ENCODE measurements around the gene HEXA.

The HEXA gene

DNA sequence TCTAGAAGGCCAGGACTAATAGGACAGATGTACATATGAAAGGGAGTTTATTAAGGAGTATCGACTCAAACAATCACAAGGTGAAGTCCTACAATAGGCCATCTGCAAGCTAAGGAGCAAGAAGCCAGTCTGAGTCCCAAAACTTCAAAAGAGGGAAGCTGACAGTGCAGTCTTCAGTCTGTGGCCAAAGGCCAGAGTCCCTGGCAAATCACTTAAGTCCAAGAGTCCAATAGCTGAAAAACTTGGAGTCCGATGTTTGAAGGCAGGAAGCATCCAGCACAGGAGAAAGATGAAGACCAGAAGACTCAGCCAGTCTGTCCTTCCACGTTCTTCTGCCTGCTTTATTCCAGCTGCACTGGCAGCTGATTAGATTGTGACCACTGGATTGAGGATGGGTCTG, 44.8 kb downstream of the HEXA start:
- Histone ChIP-seq H3K9ac (ENCODE audit: low read depth, low read length, poor library complexity) (no peak overlapping the region), H2BK5ac (ENCODE audit: low read length) (no peak overlapping the region), H4K91ac (ENCODE audit: low read depth, low read length, poor library complexity) (no peak overlapping the region), H3K4ac (ENCODE audit: low read length) (no peak overlapping the region), H3K4me2 (ENCODE audit: insufficient read depth, low read length, poor library complexity, severe bottlenecking) (no peak overlapping the region), H3K27me3 (ENCODE audit: control insufficient read depth in 3 of 3, insufficient read depth in 3 of 3, low read depth in 1 of 3, low read length in 3 of 3) (no peaks in the 10 kb centered on the region), H3K79me1 (ENCODE audit: low read depth, low read length) (no peaks in the 10 kb centered on the region), H3K9me3 (replicated peaks in 1 of 2; ENCODE audit: control insufficient read depth in 2 of 2, insufficient read depth in 1 of 2, low read depth in 1 of 2, low read length in 2 of 2) (no peaks in the 10 kb centered on the region), H2AK5ac (ENCODE audit: low read depth, low read length) (no peak overlapping the region), H2BK12ac (ENCODE audit: low read length) (no peak overlapping the region), H3K4me3 (ENCODE audit: low read length in 2 of 2) (no peak overlapping the region), H3K14ac (ENCODE audit: low read length) (no peak overlapping the region), H2BK15ac (ENCODE audit: low read length) (no peak overlapping the region), H3K4me1 (ENCODE audit: control insufficient read depth in 2 of 2, insufficient read depth in 1 of 2, low read depth in 1 of 2, low read length in 2 of 2) (no peaks in the 10 kb centered on the region), H4K8ac (ENCODE audit: low read depth, low read length) (no peak overlapping the region), H3K18ac (ENCODE audit: low read length) (no peak overlapping the region), H3K27ac (replicated peaks; ENCODE audit: low read length) (no peak overlapping the region), H2BK120ac (ENCODE audit: low read depth, low read length) (no peak overlapping the region), H3K23ac (ENCODE audit: low read depth, low read length, poor library complexity) (no peak overlapping the region), H3K36me3 (replicated peaks in 1 of 2; ENCODE audit: control insufficient read depth in 2 of 2, insufficient read depth in 2 of 2, low read length in 2 of 2) (peaks cover 0 to 4% of the 10 kb centered on the region in 2 donors), H2AFZ (ENCODE audit: low read length) (no peak overlapping the region)
- no peak for DNase-seq (ENCODE audit: low spot score)
- no CpG with 5 or more reads among the region's 3 CpGs for WGBS, 2 donors (ENCODE audit: extremely low coverage in 2 of 2, insufficient read length in 2 of 2, insufficient replicate concordance in 1 of 2)

DNA sequence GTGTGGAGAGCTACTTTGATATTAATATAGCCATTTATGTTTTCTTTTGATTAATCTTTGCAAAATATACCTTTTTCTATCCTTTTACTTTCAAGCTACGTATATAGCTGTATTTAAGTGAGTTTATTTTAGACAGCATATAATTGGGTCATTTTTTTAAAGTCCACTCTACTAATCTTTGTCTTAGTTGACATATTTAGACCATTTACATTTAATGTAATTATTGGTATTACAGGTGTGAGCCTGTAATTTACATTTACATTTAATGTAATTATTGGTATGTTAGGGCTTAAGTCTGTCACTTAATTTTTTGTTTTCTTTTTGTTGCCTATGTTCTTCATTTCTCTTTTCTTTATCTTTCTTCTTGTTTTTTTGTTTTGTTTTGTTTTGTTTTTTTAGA, 52.1 kb downstream of the HEXA start:
- Histone ChIP-seq H3K36me3 (replicated peaks in 1 of 2; ENCODE audit: control insufficient read depth in 2 of 2, insufficient read depth in 2 of 2, low read length in 2 of 2) (peaks cover 0 to 5% of the 10 kb centered on the region in 2 donors), H3K4ac (ENCODE audit: low read length) (no peak overlapping the region), H3K79me1 (ENCODE audit: low read depth, low read length) (peaks cover 2% of the 10 kb centered on the region), H3K9me3 (replicated peaks in 1 of 2; ENCODE audit: control insufficient read depth in 2 of 2, insufficient read depth in 1 of 2, low read depth in 1 of 2, low read length in 2 of 2) (peaks cover 0 to 9% of the 10 kb centered on the region in 2 donors), H3K14ac (ENCODE audit: low read length) (no peak overlapping the region), H3K27me3 (ENCODE audit: control insufficient read depth in 3 of 3, insufficient read depth in 3 of 3, low read depth in 1 of 3, low read length in 3 of 3) (peaks cover 0 to 6% (median 3%) of the 10 kb centered on the region in 3 experiments), H3K4me1 (ENCODE audit: control insufficient read depth in 2 of 2, insufficient read depth in 1 of 2, low read depth in 1 of 2, low read length in 2 of 2) (peaks cover 2 to 3% of the 10 kb centered on the region in 2 donors), H3K23ac (ENCODE audit: low read depth, low read length, poor library complexity) (no peak overlapping the region), H2AFZ (ENCODE audit: low read length) (no peak overlapping the region), H2BK12ac (ENCODE audit: low read length) (no peak overlapping the region), H2BK120ac (ENCODE audit: low read depth, low read length) (no peak overlapping the region), H4K8ac (ENCODE audit: low read depth, low read length) (no peak overlapping the region), H3K4me3 (ENCODE audit: low read length in 2 of 2) (no peak overlapping the region), H2BK5ac (ENCODE audit: low read length) (no peak overlapping the region), H4K91ac (ENCODE audit: low read depth, low read length, poor library complexity) (no peak overlapping the region), H2AK5ac (ENCODE audit: low read depth, low read length) (no peak overlapping the region), H3K4me2 (ENCODE audit: insufficient read depth, low read length, poor library complexity, severe bottlenecking) (no peak overlapping the region), H3K18ac (ENCODE audit: low read length) (no peak overlapping the region), H3K27ac (replicated peaks; ENCODE audit: low read length) (no peak overlapping the region), H3K9ac (ENCODE audit: low read depth, low read length, poor library complexity) (no peak overlapping the region), H2BK15ac (ENCODE audit: low read length) (no peak overlapping the region)
- DNase-seq (ENCODE audit: low spot score): no peak
- WGBS, 2 donors (ENCODE audit: extremely low coverage in 2 of 2, insufficient read length in 2 of 2, insufficient replicate concordance in 1 of 2): no CpG with 5 or more reads among the region's 1 CpG

DNA sequence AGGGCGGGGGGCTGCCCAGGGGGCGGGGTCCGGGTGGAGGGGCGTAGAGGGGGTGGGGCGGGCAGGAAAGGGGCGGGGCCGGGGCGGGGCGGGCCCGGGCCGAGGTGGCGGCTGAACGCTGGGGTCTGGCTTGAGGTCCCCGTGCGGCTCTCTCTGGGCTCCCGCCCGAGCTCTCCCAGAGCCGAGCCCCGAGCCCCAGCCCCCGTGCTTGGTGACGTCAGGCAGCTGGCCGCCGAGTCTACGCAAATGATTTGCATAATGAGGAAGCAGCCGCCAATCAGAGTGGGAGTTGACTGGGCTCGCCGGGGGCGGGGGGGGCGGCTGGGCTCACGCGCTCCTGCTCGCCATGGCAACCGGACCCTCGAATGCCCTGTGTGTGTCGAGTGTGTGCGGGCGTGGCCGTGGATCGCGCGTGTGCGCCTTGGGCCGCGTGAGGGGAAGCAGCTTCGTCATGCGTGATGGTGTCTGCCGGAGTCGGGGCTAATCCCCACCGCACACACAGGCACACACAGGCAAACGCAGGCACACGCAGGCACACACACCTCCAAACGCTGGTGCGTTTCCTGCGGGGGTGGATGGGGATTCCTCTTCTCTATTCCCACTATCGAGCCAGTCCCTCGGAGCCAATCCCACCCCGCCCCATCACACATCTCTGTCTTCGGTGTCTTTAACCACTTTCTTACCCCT, 55.7 kb downstream of the HEXA start, which contains the start of gene CELF6:
Gene CELF6, minus strand, starts transcription at position 173 of the 687 bp plus-strand sequence. CDS start 283 bp downstream, outside the sequence.
- H3K9ac ChIP-seq (ENCODE audit: low read depth, low read length, poor library complexity): peak within 1 kb of the TSS; percentile 92
- H3K4me2 ChIP-seq (ENCODE audit: insufficient read depth, low read length, poor library complexity, severe bottlenecking): peak within 1 kb of the TSS; percentile 85
- H3K18ac ChIP-seq (ENCODE audit: low read length): peak within 1 kb of the TSS; percentile 89
- H3K27me3 ChIP-seq (ENCODE audit: control insufficient read depth in 3 of 3, insufficient read depth in 3 of 3, low read depth in 1 of 3, low read length in 3 of 3): peaks cover 0 to 22% (median 18%) of the 10 kb centered on the region in 3 experiments
- H3K36me3 ChIP-seq (replicated peaks in 1 of 2; ENCODE audit: control insufficient read depth in 2 of 2, insufficient read depth in 2 of 2, low read length in 2 of 2): no peaks in the 10 kb centered on the region
- H2BK15ac ChIP-seq (ENCODE audit: low read length): no peak within 1 kb of the TSS
- H3K14ac ChIP-seq (ENCODE audit: low read length): no peak within 1 kb of the TSS
- peak within 1 kb of the TSS; percentile 86 for H2AFZ ChIP-seq (ENCODE audit: low read length)
- peak within 1 kb of the TSS; percentile 62 to 87 for H3K4me3 ChIP-seq (ENCODE audit: low read length in 2 of 2)
- H2BK12ac ChIP-seq (ENCODE audit: low read length): no peak within 1 kb of the TSS
- H2AK5ac ChIP-seq (ENCODE audit: low read depth, low read length): no peak within 1 kb of the TSS
- H2BK120ac ChIP-seq (ENCODE audit: low read depth, low read length): no peak within 1 kb of the TSS
- H2BK5ac ChIP-seq (ENCODE audit: low read length): no peak within 1 kb of the TSS
- peak within 1 kb of the TSS; percentile 83 for H3K23ac ChIP-seq (ENCODE audit: low read depth, low read length, poor library complexity)
- H4K91ac ChIP-seq (ENCODE audit: low read depth, low read length, poor library complexity): no peak within 1 kb of the TSS
- DNase-seq (ENCODE audit: low spot score): peak; percentile 95
- H4K8ac ChIP-seq (ENCODE audit: low read depth, low read length): no peak within 1 kb of the TSS
- peaks cover 0 to 9% of the 10 kb centered on the region in 2 donors for H3K9me3 ChIP-seq (replicated peaks in 1 of 2; ENCODE audit: control insufficient read depth in 2 of 2, insufficient read depth in 1 of 2, low read depth in 1 of 2, low read length in 2 of 2)
- peaks cover 2 to 3% of the 10 kb centered on the region in 2 donors for H3K4me1 ChIP-seq (ENCODE audit: control insufficient read depth in 2 of 2, insufficient read depth in 1 of 2, low read depth in 1 of 2, low read length in 2 of 2)
- no CpG with 5 or more reads among the region's 58 CpGs for WGBS, 2 donors (ENCODE audit: extremely low coverage in 2 of 2, insufficient read length in 2 of 2, insufficient replicate concordance in 1 of 2)
- H3K4ac ChIP-seq (ENCODE audit: low read length): no peak within 1 kb of the TSS
- H3K79me1 ChIP-seq (ENCODE audit: low read depth, low read length): peaks cover 2% of the 10 kb centered on the region
- peak within 1 kb of the TSS; percentile 39 for H3K27ac ChIP-seq (replicated peaks; ENCODE audit: low read length)

DNA sequence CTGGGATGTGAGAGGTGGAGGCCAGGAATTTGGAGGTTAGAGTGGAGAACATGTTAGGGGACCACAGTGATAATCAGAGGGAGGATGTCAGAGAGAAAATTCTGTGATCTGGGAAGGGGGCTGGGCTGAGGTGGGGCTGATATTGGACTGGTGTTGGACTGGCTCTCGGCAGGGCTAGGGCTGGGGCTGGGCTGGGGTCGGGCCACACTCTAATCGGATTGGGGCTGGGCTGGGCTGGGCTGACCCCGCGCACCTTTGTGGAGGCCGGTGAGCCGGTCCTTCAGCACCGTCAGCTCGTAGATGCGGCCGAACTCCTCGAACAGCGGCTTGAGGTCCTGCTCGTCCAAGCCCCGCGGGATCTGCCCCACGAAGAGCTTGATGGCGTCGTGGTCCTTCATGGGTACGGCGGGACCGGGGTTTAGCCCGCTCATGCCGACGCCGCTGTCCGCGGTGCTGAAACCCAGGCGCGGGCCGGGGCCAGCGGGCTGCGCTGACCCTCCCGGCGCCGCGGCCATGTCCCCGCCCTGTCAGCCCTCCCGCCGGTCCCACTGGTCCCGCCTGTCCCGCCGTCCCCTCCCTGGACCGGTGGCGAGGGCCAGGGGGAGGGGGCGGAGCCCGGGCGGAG, 56.3 kb downstream of the HEXA start:
- no peak overlapping the region for H4K91ac ChIP-seq (ENCODE audit: low read depth, low read length, poor library complexity)
- H3K79me1 ChIP-seq (ENCODE audit: low read depth, low read length): peaks cover 2% of the 10 kb centered on the region
- no peak overlapping the region for H4K8ac ChIP-seq (ENCODE audit: low read depth, low read length)
- H2AFZ ChIP-seq (ENCODE audit: low read length): peak overlapping the region; percentile 75
- H3K27me3 ChIP-seq (ENCODE audit: control insufficient read depth in 3 of 3, insufficient read depth in 3 of 3, low read depth in 1 of 3, low read length in 3 of 3): peaks cover 0 to 22% (median 18%) of the 10 kb centered on the region in 3 experiments
- H2BK12ac ChIP-seq (ENCODE audit: low read length): no peak overlapping the region
- no peak overlapping the region for H3K18ac ChIP-seq (ENCODE audit: low read length)
- H3K9me3 ChIP-seq (replicated peaks in 1 of 2; ENCODE audit: control insufficient read depth in 2 of 2, insufficient read depth in 1 of 2, low read depth in 1 of 2, low read length in 2 of 2): peaks cover 0 to 9% of the 10 kb centered on the region in 2 donors
- no peaks in the 10 kb centered on the region for H3K36me3 ChIP-seq (replicated peaks in 1 of 2; ENCODE audit: control insufficient read depth in 2 of 2, insufficient read depth in 2 of 2, low read length in 2 of 2)
- peak; percentile 91 for DNase-seq (ENCODE audit: low spot score)
- no peak overlapping the region for H3K27ac ChIP-seq (replicated peaks; ENCODE audit: low read length)
- no peak overlapping the region for H3K9ac ChIP-seq (ENCODE audit: low read depth, low read length, poor library complexity)
- no peak overlapping the region for H2AK5ac ChIP-seq (ENCODE audit: low read depth, low read length)
- H2BK15ac ChIP-seq (ENCODE audit: low read length): no peak overlapping the region
- H3K4ac ChIP-seq (ENCODE audit: low read length): no peak overlapping the region
- H3K4me2 ChIP-seq (ENCODE audit: insufficient read depth, low read length, poor library complexity, severe bottlenecking): peak overlapping the region; percentile 48
- peak overlapping the region in 1 of 2 donors; percentile 40 for H3K4me3 ChIP-seq (ENCODE audit: low read length in 2 of 2)
- WGBS, 2 donors (ENCODE audit: extremely low coverage in 2 of 2, insufficient read length in 2 of 2, insufficient replicate concordance in 1 of 2): no CpG with 5 or more reads among the region's 48 CpGs
- peaks cover 2 to 3% of the 10 kb centered on the region in 2 donors for H3K4me1 ChIP-seq (ENCODE audit: control insufficient read depth in 2 of 2, insufficient read depth in 1 of 2, low read depth in 1 of 2, low read length in 2 of 2)
- no peak overlapping the region for H2BK5ac ChIP-seq (ENCODE audit: low read length)
- no peak overlapping the region for H3K23ac ChIP-seq (ENCODE audit: low read depth, low read length, poor library complexity)
- H2BK120ac ChIP-seq (ENCODE audit: low read depth, low read length): no peak overlapping the region
- H3K14ac ChIP-seq (ENCODE audit: low read length): no peak overlapping the region
